Vagina (tissue), 2 donors: ENCODE measurements around the gene LAYN.

Experiments
- CTCF ChIP-seq, 3 experiments: fragments of 450-650 bp in 2 of 3; fragments of 200-600 bp in 1 of 3; sonication (generic) in 1 of 3; IDR thresholded peaks; one replicate each; pipeline ENCODE4 v1.5.1; 2017 to 2019; ENCODE audit warnings: antibody characterized with exemption in 3 of 3, mild to moderate bottlenecking in 2 of 3, moderate library complexity in 2 of 3
- POLR2A ChIP-seq, 2 donors: fragments of 450-650 bp; IDR thresholded peaks; one replicate each; pipeline ENCODE4 v1.6.1; 2017; ENCODE audit warnings: antibody characterized with exemption in 2 of 2, mild to moderate bottlenecking in 2 of 2, moderate library complexity in 2 of 2
- POLR2AphosphoS5 ChIP-seq, 2 donors: sonication (generic); formaldehyde crosslinking; IDR thresholded peaks; one replicate each; pipeline ENCODE4 v1.9.0; 2017; ENCODE audit warnings: antibody characterized with exemption in 2 of 2, mild to moderate bottlenecking in 2 of 2, low read depth in 1 of 2; ENCODE audit not compliant: insufficient read depth in 1 of 2

DNA sequence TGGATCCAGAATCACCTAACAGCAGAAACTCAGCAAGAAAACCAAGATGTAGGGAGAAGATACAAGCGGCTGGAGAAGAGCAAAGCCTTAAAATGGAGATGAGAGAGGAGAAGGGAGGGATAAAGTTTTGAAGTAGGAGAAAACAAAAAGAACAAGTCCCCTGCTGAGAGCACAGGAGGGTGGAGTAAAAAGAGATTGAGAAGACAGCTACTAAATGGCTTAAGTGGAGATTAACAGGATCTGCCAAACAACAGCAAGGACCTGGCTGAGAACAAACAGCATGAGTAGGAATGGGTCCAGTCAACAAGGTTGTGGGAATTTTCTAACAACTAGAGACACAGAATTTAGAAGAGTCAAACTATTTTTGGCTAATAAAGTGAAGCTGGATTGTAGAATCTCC lies 46.5 kb upstream of the LAYN start:
- no peak for TF ChIP-seq CTCF (IDR thresholded peaks at IDR 0.05)
- TF ChIP-seq POLR2AphosphoS5 (IDR thresholded peaks at IDR 0.05; ENCODE audit: insufficient read depth in 1 of 2, low read depth in 1 of 2): no peak
- TF ChIP-seq POLR2A (IDR thresholded peaks at IDR 0.05): no peak
